ENCODE data around the gene FOXP4.
"Not testable (repeated sequence)": the region's sequence is repeated elsewhere in the genome, so short reads cannot be mapped to it uniquely, and the experiment has no call there.

Gene FOXP4

DNA sequence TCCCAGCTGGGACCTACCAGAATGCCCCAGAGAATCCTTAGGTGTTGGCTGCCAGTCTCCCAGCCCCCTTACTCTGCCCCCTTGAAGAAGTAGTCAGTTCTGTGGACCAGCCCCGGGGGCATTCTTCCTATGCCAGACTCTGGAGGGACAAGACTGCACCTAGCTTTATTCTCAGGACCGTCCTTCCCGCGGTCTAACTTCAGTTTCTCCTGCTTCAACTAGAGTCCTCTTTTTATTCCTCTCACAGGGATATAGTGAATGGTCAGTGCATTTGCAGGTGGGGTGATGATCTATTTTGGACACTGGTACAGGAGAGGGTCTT, 56.2 kb downstream of the FOXP4 start:
- FAIRE-seq, result no peak

DNA sequence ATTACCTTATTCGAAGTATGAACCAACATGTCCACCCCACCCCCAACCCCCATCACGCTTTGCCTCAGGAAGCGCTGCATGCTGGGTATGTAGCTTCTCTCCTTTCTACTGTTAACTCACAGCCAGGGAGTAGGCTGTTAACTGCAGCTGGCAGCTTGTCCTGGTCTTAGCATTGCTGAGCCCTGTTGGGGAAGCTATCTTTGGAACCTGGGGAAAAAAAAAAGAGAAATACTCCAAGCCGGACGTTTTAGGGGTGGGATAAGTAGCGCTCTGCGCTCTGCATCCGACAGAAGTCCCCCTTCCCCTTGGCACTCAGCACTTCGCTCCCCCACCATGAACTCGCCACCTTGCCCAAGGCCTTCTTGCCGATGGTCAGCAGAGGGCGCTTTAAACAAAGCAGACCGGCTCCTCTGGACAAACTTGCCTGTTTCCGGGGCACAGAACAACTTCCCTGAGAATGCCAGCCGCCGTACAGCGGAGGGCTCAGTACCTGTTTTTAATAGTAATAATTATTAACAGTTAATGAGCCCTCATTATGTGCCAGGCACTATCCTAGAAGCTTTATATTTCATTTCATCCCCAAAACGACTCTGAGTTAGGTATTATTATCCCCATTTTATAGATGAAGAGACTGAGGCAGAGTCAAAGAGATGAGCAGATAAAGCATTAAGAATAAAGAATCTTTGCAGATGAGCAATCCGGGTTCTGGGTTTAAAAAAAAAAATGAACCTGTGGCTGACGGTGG, 56.9 kb downstream of the FOXP4 start:
- no peak for FAIRE-seq

- no peak for FAIRE-seq
Observed at GRCh38 chr6:41604006-41604405, 57.8 kb downstream of the FOXP4 start.

DNA sequence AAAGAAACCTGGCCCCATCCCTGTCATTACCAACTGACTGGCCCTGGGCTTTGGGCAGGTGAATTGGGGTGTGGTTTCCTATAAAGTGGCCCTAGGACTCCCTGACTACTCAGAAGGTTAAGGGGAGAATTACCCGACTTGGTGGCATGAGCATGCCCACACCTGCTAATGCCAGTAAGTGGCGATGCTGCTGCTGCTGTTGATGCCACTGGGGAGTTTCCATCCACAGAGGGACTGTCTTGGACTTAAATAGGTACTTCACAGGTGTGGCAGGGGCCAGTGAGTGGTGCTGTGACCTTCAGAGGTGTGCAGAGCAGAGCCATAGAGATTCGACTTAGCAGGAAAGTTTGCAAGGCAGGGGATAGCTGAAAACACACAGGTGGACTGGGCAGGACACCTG, 59.5 kb downstream of the FOXP4 start:
- no peak for FAIRE-seq

GRCh38 chr6:41607036-41607435, 60.9 kb downstream of the FOXP4 start:
- no peak for FAIRE-seq

- FAIRE-seq, result no peak
Observed at GRCh38 chr6:41607736-41608135, 61.6 kb downstream of the FOXP4 start.

- no peak for FAIRE-seq
Observed at GRCh38 chr6:41608443-41609151, 62.4 kb downstream of the FOXP4 start.

DNA sequence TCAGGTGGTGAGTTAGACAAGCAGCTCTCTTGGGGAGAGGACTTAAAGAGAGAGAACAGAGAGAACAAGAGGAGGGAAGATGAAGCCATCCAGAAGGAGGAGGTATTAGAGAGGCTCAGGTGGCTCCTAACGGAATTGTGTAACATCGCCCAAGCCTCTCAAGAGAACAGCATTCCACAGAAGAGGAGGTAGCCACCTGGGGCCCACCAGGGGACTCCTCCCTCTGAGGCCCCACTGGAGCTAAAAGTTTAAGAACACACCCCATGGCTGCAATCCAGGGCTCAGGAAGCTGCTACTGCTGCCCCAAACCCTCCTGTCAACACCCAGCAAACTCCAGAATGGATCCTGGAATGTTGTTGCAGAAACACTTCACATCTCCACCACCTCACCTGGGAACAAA, 68.5 kb downstream of the FOXP4 start:
- no peak for FAIRE-seq

DNA sequence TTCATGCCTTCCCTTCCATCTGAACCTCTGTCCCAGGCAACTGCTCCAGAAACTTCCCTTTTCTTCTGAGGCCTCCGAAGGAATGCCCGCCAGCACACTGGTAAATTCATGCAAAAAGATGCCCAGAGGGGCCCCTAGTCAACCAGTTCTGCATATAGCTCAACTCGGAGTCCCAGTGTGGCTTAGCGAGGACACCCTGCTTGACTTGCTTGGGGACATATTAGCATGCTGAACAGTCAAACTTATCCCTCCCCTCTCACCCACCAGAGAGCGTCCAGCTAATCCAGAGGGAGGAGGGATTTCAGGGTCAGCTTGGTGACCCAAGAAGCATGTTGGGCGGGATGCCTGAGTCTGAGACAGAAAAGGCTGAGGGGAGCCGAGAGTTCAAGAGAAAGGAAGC, 69.1 kb downstream of the FOXP4 start:
- no peak for FAIRE-seq

GRCh38 chr6:41618598-41618997, 72.4 kb downstream of the FOXP4 start:
- FAIRE-seq, result no peak

DNA sequence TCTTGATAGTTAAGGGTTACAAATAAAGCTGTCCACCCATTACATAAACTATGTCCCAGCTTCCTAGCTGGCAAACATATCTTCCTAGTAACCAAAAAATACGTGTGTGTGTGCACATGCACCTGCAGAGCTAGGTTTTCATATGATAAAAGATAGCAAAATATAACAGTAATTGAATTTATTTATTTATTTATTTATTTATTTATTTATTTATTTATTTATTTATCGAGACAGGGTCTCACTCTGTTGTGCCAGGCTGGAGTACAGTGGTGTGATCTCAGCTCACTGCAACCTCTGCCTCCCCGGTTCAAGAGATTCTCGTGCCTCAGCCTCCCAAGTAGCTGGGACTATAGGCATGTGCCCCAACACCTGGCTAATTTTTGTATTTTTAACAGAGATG, 73.0 kb downstream of the FOXP4 start:
- not testable (repeated sequence) for FAIRE-seq

- no peak for FAIRE-seq
Observed at GRCh38 chr6:41621367-41621766, 75.2 kb downstream of the FOXP4 start.

DNA sequence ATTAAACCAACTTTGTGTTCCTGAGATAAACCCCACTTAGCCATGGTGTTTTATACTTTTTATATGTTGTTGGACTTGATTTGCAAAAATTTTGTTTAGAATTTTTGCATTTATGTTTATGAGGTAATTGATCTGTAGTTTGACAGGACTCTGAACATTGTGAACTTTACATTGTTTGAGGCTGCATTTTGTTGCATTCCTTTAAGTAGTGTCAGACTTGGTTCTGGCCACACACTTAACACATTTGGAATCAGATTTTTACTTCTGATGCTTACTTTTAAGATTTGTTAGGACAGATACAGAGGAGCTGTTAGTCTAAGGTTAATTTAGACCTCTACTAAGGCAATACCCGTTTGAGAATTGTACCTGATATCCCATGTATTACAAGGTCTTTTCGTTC, 75.6 kb downstream of the FOXP4 start:
- no peak for FAIRE-seq

DNA sequence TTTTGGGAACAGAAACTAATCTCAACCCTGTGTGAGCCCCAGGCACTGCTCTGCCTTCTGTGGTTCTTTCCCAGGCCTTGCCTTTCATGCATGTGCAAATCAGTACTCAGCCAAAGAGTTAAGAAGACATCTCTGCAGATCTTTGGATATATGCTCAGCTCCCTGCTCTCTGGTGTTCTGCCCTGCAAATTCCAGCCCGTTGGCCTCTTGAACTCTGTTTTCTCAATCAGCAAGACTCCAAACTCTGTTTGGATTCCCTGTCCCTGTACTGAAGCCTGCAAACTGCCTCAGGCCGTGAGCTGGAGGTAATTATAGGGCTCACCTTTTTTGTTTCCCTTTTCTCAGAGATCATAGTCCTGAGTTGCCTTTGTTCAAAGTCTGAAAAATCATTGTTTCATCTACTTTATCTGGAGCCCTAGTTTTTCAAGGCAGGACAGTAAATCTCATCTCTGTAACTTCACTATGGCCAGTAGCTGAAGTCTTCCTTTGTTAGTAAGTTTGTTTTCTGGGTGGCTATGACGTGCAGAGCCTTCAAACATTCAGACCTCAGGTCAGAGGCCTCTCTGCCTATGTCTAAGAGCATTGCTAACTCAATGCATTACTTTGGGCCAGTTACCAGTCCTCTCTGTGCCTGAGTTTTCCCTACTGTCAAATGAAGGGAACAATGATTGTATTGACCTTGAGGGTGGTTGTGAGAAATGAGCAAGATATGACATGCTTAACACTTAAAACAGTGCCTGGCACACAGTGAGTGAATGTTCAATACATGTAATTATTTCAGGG, 76.2 kb downstream of the FOXP4 start:
- FAIRE-seq, result no peak

- no peak for FAIRE-seq
Observed at GRCh38 chr6:41623330-41623729, 77.1 kb downstream of the FOXP4 start.

DNA sequence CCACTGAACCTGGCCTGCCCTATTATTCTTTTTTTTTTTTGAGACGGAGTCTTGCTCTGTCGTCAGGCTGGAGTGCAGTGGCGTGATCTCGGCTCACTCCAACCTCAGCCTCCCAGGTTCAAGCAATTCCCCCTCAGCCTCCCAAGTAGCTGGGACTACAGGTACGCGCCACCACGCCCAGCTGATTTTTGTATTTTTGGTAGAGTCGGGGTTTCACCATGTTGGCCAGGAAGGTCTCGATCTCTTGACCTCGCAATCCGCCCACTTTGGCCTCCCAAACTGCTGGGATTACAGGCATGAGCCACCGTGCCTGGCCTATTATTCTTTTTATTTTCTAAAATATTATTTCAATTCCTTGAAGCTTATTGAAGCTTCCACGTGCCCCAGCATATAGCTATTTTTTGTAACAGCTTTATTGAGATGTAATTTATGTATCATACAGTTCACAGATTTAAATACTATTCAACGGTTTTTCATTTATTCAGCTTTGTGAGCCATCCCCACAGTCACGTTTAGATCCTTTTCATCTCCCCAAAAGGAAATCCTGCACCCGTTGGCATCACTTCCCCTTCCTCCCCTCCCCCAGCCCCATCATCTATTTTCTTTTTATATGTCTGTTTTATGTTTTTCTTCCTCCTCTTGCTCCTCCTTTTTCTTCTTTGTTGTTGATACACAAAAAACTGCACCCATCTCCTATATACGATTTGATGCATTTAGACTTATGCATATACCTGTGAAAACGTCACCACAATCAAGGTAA, 78.6 kb downstream of the FOXP4 start:
- no peak for FAIRE-seq

GRCh38 chr6:41625442-41625841, 79.3 kb downstream of the FOXP4 start:
- FAIRE-seq, result no peak

GRCh38 chr6:41626022-41626421, 79.8 kb downstream of the FOXP4 start:
- no peak for FAIRE-seq

DNA sequence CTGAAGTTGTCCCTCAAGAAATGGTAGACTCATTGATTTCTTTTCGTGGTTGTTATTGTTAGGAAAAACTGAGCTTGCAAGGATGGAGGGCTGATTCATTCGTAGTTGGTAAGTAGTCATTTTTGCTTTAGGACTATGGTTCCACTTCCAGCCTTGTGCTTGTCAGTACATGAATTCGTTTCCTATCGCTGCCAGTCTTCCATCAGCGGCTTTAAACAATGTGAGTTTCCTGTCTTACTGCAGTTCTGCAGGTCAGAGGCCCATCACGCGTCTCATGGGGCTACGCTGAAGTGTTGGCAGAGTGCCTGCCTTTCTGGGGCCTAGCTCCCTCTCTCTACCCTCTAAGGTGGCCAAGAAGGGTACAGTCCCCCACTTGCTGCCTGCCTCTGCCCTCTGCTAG, 80.7 kb downstream of the FOXP4 start:
- no peak for FAIRE-seq

DNA sequence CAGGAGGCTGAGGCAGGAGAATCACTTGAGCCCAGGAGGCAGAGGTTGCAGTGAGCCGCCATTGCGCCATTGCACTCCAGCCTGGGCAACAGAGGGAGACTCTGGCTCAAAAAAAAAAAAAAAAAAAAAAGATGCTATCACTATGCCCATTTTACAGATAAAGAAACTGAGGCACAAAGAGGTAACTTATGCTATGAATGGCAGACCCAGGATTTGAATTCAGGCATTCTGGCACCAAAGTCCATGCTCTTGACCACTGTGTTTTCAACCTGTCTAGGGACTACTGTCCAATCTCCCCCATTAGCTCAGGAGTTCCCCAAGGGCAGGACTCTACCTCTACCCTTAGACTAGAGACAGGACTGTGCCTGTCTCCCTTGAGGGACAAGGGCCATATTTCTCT, 82.9 kb downstream of the FOXP4 start:
- FAIRE-seq, result no peak

- no peak for FAIRE-seq
Observed at GRCh38 chr6:41630069-41630468, 83.9 kb downstream of the FOXP4 start.

DNA sequence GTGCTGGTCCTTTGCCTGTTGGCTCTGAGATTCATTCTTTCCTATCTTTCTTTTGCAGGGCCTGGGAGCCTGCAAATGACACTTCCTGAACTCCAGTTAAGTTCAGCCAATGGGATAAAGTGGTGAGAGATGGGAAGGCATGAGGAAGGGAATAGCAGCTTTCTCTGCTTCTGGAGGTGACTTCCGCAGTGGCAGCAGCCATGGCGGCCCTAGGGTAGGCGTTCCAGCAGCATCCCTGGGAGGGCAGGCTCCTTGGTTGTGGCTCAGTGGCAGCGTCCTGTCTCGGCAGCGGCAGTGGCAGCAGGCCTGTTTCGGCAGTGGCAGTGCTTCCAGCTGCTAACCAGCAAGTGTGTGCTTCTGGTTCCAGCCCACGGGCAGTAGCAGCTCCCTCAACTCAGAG, 84.8 kb downstream of the FOXP4 start:
- no peak for FAIRE-seq

DNA sequence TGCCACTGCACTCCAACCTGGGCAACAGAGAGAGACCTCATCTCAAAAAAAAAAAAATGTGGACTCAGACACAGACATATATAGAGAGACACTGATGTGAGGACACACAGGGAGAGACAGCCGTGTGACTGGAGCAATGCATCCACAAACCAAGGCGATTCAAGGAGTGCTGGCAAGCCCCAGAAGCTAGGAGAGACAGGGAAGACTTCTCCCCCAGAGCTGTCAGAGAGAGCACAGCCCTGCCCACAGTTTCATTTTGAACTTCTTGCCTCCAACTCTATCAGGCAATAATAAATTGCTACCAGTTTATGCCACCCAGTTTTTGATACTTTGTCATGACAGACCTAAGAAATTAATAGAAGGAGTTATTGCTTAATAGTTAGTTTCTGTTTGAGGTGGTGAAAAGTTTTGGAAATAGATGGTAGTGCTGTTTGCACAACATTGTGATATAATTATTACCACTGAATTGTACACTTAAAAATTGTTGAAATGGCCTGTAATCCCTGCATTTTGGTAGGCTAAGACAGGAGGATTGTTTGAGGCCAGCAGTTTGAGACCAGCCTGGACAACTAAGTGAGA, 87.0 kb downstream of the FOXP4 start:
- FAIRE-seq, result no peak
